Jurkat, Clone E6-1 (cell line): ENCODE data around the gene FRMD1.

Source experiments
- DNase-seq: peaks from one replicate; pipeline ENCODE4 v3.0.0-alpha.2; 2011; ENCODE audit warnings: low read depth, low spot score
- H3K4me3 ChIP-seq: 2 replicates; pipeline ENCODE4 v1.5.1; 2011; ENCODE audit warnings: mild to moderate bottlenecking, low read length, control low read depth, moderate library complexity

Gene FRMD1

GRCh38 chr6:168097621-168098430 is 18.8 kb upstream of the FRMD1 start:
- no peak for DNase-seq
- no peak overlapping the region for H3K4me3 ChIP-seq

DNA sequence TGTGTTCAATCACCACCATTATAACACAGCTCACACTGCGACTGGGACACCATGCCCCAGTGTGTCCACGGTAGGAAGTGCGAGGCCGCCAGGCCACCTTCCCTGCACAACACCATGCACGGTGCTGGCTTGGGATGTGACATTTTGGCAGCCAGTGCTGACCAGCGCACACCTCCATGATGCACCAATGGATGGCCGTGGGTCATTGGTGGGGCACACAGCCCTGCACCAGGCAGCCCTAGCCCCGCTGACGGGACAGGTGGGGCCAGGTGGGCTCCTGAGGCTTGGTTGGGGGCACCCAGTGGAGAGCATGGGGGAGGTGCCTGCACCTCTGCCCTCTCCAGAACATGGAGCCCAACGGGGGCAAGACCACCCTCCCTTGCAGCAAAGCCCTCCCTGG is 18.2 kb upstream of the FRMD1 start:
- no peak overlapping the region for H3K4me3 ChIP-seq
- DNase-seq = no peak

DNA sequence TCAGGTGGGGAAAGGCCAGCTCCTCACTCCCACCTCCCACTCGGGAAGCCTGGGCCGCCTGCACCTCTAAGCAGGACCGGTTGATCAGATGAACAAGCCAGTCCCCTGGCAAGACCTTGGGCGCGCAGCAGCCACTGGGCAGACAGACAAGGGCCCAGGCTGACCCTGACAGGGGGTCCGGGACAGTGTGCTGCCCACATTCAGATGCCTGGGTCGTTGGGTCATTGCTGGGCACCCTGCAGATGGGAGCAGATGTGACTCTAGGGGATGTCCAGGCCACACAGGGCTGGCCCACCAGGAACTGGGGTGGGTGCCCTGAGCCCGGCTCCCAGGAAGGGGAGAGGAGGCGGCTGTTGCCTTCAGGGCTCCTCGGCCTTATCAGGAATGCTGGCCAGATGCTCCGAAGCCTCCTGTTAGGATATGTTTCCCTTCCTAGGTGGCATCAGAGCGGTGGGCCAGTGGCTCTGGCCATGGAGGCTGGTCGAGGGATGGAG is 17.3 kb upstream of the FRMD1 start:
- no peak for DNase-seq
- H3K4me3 ChIP-seq = no peak overlapping the region

DNA sequence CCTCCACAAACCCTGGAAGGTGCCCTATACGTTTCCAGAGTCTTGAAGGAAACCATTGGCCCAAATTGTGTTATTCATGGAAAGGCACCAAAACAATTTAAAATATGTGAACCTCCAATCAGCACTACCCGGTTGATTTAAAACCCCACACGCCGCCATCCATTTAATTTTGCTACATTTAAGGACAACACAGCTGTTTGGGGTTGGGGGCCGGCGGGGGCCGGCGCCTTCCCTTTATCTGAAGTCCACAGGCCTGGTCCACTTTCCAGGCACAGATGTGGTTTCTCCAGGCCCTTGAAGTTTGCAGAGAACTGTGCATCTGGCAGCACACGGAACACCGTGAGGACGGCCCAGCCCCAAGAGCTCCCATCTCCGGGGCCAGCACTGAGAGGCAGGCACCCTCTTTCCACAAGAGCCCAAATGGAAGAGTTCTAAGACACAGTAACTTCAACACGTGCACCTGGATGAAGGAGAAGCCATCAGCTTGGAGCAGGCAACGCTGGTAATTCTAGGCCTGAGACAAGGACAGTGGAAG is 16.8 kb upstream of the FRMD1 start:
- no peak overlapping the region for H3K4me3 ChIP-seq
- DNase-seq = no peak

- H3K4me3 ChIP-seq = no peak overlapping the region
- DNase-seq = no peak
Observed at GRCh38 chr6:168095171-168095691, 16.2 kb upstream of the FRMD1 start.

DNA sequence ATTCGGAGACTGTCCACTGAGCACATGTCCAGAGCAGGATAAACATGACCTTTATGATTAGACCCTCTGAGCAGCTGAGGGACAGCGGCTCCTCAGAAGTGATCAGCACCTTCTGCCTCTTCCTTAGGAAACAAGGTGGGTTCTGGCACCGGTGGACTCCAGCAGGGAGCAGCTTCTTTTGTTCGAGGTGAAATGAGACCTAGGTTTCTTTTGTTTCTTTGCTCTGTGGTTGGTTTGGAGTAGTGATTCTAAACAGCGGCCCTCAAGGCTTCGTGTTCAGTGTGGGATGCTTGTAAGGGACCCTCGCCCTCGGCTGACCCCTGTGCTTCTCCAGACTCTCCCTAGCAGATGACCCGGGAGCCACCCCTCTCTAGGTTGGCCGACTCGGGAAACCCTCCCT is 14.6 kb upstream of the FRMD1 start:
- DNase-seq = no peak
- H3K4me3 ChIP-seq = no peak overlapping the region

- no peak overlapping the region for H3K4me3 ChIP-seq
- DNase-seq = no peak
Observed at GRCh38 chr6:168093071-168093505, 14.1 kb upstream of the FRMD1 start.

- no peak overlapping the region for H3K4me3 ChIP-seq
- no peak for DNase-seq
Observed at GRCh38 chr6:168092541-168092940, 13.5 kb upstream of the FRMD1 start.

DNA sequence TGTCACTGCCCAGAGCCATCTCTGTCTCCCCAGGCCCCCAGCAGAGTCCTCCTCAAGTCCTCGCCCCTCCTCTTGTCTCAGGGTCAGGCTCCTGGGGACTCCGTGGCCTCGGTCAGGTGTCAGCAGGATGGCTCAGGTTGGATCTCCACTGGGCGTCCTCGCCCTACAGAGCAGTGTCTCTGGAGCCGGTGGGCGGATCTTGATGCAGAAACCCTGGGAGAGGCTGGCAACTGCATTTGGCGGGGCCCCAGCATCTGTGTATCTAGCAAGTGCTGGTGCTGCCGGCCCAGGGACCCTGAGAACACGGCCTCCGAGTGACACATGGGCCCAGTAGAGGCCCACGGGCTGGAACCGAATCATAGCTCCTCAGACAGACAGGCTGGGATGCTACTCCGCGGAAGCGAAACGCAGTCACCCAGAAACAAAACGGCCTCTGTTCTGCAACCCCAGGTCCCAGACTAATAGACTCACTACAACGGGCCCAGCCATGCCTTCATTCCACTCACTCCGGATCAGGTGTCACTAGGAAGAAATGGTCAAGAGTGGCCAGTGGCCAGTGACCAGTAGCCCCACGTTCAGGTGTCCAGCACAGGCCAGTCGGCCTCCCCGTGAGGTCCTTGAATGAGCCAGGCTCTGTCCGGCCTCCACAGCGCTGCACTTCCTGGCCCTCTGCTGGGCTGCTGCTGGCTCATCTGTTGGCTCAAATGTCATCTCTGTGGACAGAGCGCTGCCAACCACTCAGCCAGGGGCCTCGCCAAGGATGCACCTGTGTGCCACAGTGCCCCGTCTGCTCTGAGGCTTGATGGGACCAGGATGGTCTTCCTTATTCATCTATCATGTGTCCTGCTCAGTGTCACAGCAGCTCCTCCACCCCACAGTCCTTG is 12.6 kb upstream of the FRMD1 start:
- no peak overlapping the region for H3K4me3 ChIP-seq
- DNase-seq = no peak

DNA sequence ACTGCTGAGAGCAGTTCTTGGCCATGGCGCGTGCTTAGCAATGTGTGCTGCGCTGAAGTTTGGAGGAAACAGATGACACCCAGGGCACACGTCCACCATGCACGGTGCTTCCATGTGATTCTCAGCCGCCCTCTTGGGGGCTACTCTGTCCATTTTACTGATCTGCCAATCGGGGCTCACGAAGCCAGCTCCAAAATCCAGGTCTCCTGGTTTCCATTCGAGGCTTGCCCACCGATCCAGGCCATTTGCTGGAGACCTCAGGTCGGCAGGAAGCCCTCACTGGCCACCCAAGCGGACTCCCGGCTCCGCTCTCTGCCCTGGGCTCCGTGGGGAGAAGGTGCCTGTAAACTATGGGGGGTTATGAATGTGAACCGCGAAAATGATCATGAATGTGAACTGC is 11.7 kb upstream of the FRMD1 start:
- DNase-seq = no peak
- H3K4me3 ChIP-seq = no peak overlapping the region

- DNase-seq = no peak
- H3K4me3 ChIP-seq = no peak overlapping the region
Observed at GRCh38 chr6:168090064-168090690, 11.2 kb upstream of the FRMD1 start.

DNA sequence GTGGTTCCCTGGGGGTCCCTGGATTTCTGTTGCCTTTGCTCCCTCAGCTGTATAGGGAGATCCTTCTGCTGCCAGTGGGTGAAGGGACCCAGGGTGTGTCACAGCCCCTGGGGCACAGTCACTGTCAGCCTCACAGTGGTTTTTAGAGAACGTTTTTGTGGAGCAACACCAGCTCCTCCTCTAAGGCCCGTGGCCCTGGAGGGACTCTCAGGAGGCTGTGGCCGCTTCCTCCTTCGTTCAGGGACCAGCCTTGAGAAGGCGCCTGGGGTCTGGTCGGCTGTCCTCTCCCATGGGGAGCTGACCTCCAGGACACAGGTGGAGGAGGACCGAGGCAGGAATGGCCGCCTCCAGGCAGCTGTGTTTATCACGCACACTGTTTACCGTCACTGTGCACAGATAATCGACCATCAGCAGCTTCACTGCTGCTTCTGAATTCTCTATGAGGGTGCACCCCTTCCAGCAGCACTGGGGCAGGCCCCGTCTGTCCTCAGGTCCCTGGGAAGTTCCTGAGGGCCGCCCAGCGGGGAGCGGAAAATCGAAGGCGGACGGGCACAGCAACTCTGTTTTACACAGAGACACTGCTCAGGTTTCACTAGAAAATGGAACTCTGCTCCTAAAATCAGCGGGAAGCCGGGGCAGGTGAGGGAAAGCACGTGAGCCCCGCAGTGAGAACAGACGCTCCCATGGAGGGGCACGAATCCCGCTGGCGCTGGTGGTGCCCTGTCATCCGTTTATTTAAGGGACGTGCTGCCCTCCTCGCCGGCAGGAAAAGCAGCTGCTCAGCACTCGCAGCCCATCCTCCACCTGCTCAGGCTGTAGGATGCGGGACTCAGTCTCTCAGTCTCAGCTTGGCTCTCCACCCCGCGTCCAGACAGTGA is 10.4 kb upstream of the FRMD1 start:
- no peak for DNase-seq

DNA sequence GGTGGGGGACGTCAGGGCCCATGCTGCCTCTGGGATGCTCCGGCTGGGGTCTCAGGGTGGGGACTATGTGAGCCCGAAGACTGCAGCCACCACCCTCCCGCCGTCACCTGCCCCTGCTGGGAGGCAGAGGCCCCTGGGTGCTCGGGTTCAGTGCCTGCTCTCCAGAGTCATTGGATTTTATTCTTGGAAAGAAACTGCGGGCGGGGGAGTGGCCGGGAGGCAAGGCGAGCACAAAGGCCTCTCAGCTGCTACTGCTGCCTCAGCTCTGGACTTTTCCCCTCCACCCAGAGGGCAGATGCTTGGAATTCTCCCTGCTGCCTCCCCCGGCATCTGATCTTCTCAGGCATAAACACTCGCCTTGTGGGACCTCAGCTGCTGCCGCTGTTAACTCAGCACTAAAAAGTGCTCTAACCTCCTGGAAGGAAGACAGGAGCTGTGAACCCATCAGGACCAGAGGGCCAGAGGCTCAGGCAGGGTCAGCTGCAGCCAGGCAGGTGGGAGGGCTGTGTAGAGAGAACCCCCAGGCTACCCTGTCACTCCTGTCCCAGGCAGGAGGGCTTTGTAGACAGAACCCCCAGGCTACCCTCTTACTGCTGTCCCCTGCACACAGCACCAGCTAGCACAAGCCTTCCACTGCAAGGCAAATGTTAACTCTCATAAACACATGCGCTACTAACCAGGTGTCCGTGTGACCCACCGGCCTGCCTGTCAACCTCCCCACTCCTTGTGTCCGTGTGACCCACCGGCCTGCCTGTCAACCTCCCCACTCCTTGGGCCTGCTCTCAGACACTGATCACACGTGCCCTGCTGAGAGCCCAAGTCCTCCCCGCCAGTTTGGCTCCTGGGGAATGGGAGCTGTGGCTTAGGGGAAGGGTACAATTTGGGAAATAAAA is 9.4 kb upstream of the FRMD1 start:
- no peak for DNase-seq
- H3K4me3 ChIP-seq = no peak overlapping the region

More for the DNA sequence above, 10.4 kb upstream of the FRMD1 start:
- no peak overlapping the region for H3K4me3 ChIP-seq

GRCh38 chr6:168087436-168088160 is 8.6 kb upstream of the FRMD1 start:
- DNase-seq = no peak

GRCh38 chr6:168086616-168087015 is 7.6 kb upstream of the FRMD1 start:
- no peak overlapping the region for H3K4me3 ChIP-seq
- no peak for DNase-seq

More at GRCh38 chr6:168087436-168088160, 8.6 kb upstream of the FRMD1 start:
- H3K4me3 ChIP-seq = no peak overlapping the region

DNA sequence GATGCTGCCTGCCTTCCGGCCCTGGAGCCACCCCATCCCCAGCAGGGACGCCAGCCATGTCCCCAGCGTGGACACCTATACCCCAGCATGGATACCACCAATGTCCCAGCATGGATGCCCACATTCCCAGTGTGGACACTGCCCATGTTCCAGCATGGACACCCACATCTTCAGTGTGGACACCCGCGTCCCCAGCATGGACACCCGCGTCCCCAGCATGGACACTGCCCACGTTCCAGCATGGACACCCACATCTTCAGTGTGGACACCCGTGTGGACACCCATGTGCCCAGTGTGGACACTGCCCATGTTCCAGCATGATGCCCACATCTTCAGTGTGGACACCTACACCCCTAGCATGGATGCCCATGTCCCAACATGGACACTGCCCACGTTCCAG is 7.1 kb upstream of the FRMD1 start:
- H3K4me3 ChIP-seq = no peak overlapping the region
- no peak for DNase-seq
